ENCODE results near the gene CLDN34. TPM values are rescaled to one million over a fixed set of nuclear protein-coding genes. Genes with fewer than 3 reads are reported as not detected.

CLDN34 gene
- 0.13 and 1.4 TPM in 2 replicates for total RNA-seq (2014; rRNA removed; shearing (Covaris generic))

GRCh38 chrX:9966775-9967408, at the start of gene CLDN34:
Gene CLDN34 (plus strand): TSS chrX:9967358. CDS start chrX:9967358, 0 bp downstream.

Other genes starting within 250 kb of the CLDN34 start
- gene GPR143, start 201.5 kb upstream of the CLDN34 start, total RNA-seq (2014; rRNA removed; shearing (Covaris generic)), result 0.08 TPM in 1 of 2 replicates, not detected in the other
- 20.2 and 27.6 TPM in 2 replicates for gene SHROOM2, start 180.9 kb upstream of the CLDN34 start, total RNA-seq (2014; rRNA removed; shearing (Covaris generic))
- 2.6 and 3.1 TPM in 2 replicates for gene CLCN4, start 189.6 kb downstream of the CLDN34 start, total RNA-seq (2014; rRNA removed; shearing (Covaris generic))